Neural progenitor cell (in vitro differentiated cells): Measurements from ENCODE around the gene OR2L8.

Source experiments
- CTCF ChIP-seq: fragments of 200-600 bp; sonication (generic); IDR thresholded peaks from 2 replicates; pipeline ENCODE4 v1.5.1; 2017; ENCODE audit warnings: antibody characterized with exemption, mild to moderate bottlenecking
- EZH2phosphoT487 ChIP-seq: fragments of 200-600 bp; sonication (generic); IDR thresholded peaks from 2 replicates; pipeline ENCODE4 v1.6.1; 2017; ENCODE audit warnings: antibody characterized with exemption

GRCh38 chr1:247933989-247934388, 14.7 kb upstream of the OR2L8 start:
- TF ChIP-seq CTCF (no peak), EZH2phosphoT487 (no peak)
